Astrocyte (in vitro differentiated cells and primary cell): ENCODE measurements around the gene ELAVL3. TPM values are rescaled to one million over a fixed set of nuclear protein-coding genes. Genes with fewer than 3 reads are reported as not detected.

Experiments
- DNase-seq: peaks from one replicate; pipeline ENCODE4 v3.0.0-alpha.2; 2010; ENCODE audit warnings: low read depth
- FAIRE-seq: peaks from 2 replicates; lab custom pipeline; 2011; peaks lifted over from hg19 to GRCh38; lab: Jason Lieb, UNC
- H2AFZ ChIP-seq: 2 replicates; pipeline ENCODE4 v1.6.0; 2012; ENCODE audit warnings: low read depth, low read length, inconsistent platforms
- H3K27ac ChIP-seq: 2 replicates; pipeline ENCODE4 v1.5.1; 2011; ENCODE audit warnings: low read depth, low read length, inconsistent platforms
- H3K27me3 ChIP-seq: 2 replicates; pipeline ENCODE4 v1.6.0; 2011; ENCODE audit warnings: low read length, inconsistent platforms; ENCODE audit not compliant: insufficient read depth
- H3K36me3 ChIP-seq: 2 replicates; pipeline ENCODE4 v1.5.1; 2011; ENCODE audit warnings: low read length, inconsistent platforms; ENCODE audit not compliant: insufficient read depth
- H3K4me1 ChIP-seq: 2 replicates; pipeline ENCODE4 v1.5.1; 2011; ENCODE audit warnings: low read length, inconsistent platforms; ENCODE audit not compliant: insufficient read depth
- H3K4me2 ChIP-seq: 2 replicates; pipeline ENCODE4 v1.6.0; 2012; ENCODE audit warnings: low read length, inconsistent platforms
- H3K4me3 ChIP-seq: 2 replicates; pipeline ENCODE4 v1.5.1; 2011; ENCODE audit warnings: low read depth, mild to moderate bottlenecking, low read length, inconsistent platforms; ENCODE audit not compliant: insufficient read depth
- H3K79me2 ChIP-seq: 2 replicates; pipeline ENCODE4 v1.6.0; 2012; ENCODE audit warnings: mild to moderate bottlenecking, low read length, inconsistent platforms; ENCODE audit not compliant: insufficient read depth
- H3K9ac ChIP-seq: 2 replicates; pipeline ENCODE4 v1.6.0; 2012; ENCODE audit warnings: mild to moderate bottlenecking, low read length, inconsistent platforms
- H3K9me3 ChIP-seq: 2 replicates; pipeline ENCODE4 v1.5.1; 2012; ENCODE audit warnings: low read depth, mild to moderate bottlenecking, low read length, inconsistent platforms; ENCODE audit not compliant: insufficient read depth
- H4K20me1 ChIP-seq: 2 replicates; pipeline ENCODE4 v1.6.0; 2012; ENCODE audit warnings: low read length, inconsistent platforms; ENCODE audit not compliant: insufficient read depth
- H3K27ac Mint-ChIP-seq: one replicate; pipeline ENCODE4 v1.8.0; 2021; ENCODE audit warnings: mild to moderate bottlenecking, mixed read lengths; ENCODE audit not compliant: unreplicated experiment
- H3K27me3 Mint-ChIP-seq: one replicate; pipeline ENCODE4 v1.8.0; 2021; ENCODE audit warnings: low read depth, mixed read lengths; ENCODE audit not compliant: unreplicated experiment
- H3K36me3 Mint-ChIP-seq: one replicate; pipeline ENCODE4 v1.8.0; 2021; ENCODE audit warnings: low read depth, mixed read lengths; ENCODE audit not compliant: unreplicated experiment
- H3K4me1 Mint-ChIP-seq: one replicate; pipeline ENCODE4 v1.8.0; 2021; ENCODE audit warnings: low read depth, mixed read lengths; ENCODE audit not compliant: unreplicated experiment
- H3K4me3 Mint-ChIP-seq: one replicate; pipeline ENCODE4 v1.8.0; 2021; ENCODE audit warnings: mild to moderate bottlenecking, moderate library complexity, mixed read lengths; ENCODE audit not compliant: unreplicated experiment
- H3K9me3 Mint-ChIP-seq: one replicate; pipeline ENCODE4 v1.8.0; 2021; ENCODE audit warnings: mild to moderate bottlenecking, mixed read lengths; ENCODE audit not compliant: unreplicated experiment
- CTCF ChIP-seq: IDR thresholded peaks from 2 replicates; pipeline ENCODE4 v1.5.1; 2011; ENCODE audit warnings: low read depth, mild to moderate bottlenecking, inconsistent platforms, low read length, moderate library complexity; ENCODE audit not compliant: insufficient read depth
- EZH2 ChIP-seq: IDR thresholded peaks from 2 replicates; pipeline ENCODE4 v1.6.1; 2012; ENCODE audit warnings: mild to moderate bottlenecking, low read length, inconsistent platforms; ENCODE audit not compliant: insufficient read depth
- total RNA-seq: library from RNA; stranded (reverse); gene quantifications from 2 replicates; pipeline ENCODE4 v1.2.1, GENCODE V29; 2021

Gene ELAVL3
- total RNA-seq, 1 donor from 2014 or later = not detected

- H4K20me1 ChIP-seq = peaks cover 9% of the 10 kb centered on the region
- H3K36me3 ChIP-seq = no peaks in the 10 kb centered on the region
- peak; percentile 70 for DNase-seq
- Mint-ChIP-seq H3K36me3 (peaks cover 8% of the 10 kb centered on the region), H3K4me1 (no peaks in the 10 kb centered on the region), H3K27ac (no peak overlapping the region), H3K9me3 (peaks cover 1% of the 10 kb centered on the region), H3K27me3 (peaks cover 31% of the 10 kb centered on the region), H3K4me3 (peak overlapping the region; percentile 60)
- TF ChIP-seq CTCF (no peak), EZH2 (peak; percentile 68)
- no peak overlapping the region for H3K27ac ChIP-seq
- no peaks in the 10 kb centered on the region for H3K79me2 ChIP-seq
- peak overlapping the region; percentile 73 for H3K4me2 ChIP-seq
- H2AFZ ChIP-seq = peak overlapping the region; percentile 41
- H3K4me3 ChIP-seq = peak overlapping the region; percentile 28
- H3K27me3 ChIP-seq = peaks cover 15% of the 10 kb centered on the region
- no peak overlapping the region for H3K9ac ChIP-seq
- no peaks in the 10 kb centered on the region for H3K9me3 ChIP-seq
- FAIRE-seq = no peak
- H3K4me1 ChIP-seq = peaks cover 3% of the 10 kb centered on the region
These were observed 913 bp upstream of the ELAVL3 start for GRCh38 chr19:11481534-11482383.

- peaks cover 33% of the 10 kb centered on the region for H3K27me3 Mint-ChIP-seq
- Histone ChIP-seq H2AFZ (no peak overlapping the region), H4K20me1 (peaks cover 9% of the 10 kb centered on the region), H3K4me3 (no peak overlapping the region), H3K9ac (no peak overlapping the region), H3K4me2 (no peak overlapping the region), H3K27me3 (peaks cover 15% of the 10 kb centered on the region), H3K9me3 (no peaks in the 10 kb centered on the region), H3K36me3 (no peaks in the 10 kb centered on the region), H3K4me1 (peaks cover 3% of the 10 kb centered on the region), H3K27ac (no peak overlapping the region), H3K79me2 (no peaks in the 10 kb centered on the region)
- TF ChIP-seq EZH2 (peak; percentile 89), CTCF (no peak)
- DNase-seq (no peak), FAIRE-seq (no peak)
- peaks cover 6% of the 10 kb centered on the region for H3K36me3 Mint-ChIP-seq
- no peak overlapping the region for H3K4me3 Mint-ChIP-seq
- no peak overlapping the region for H3K27ac Mint-ChIP-seq
- no peaks in the 10 kb centered on the region for H3K4me1 Mint-ChIP-seq
- H3K9me3 Mint-ChIP-seq = peaks cover 1% of the 10 kb centered on the region
These were observed 740 bp downstream of the ELAVL3 start for GRCh38 chr19:11479898-11480714.
